Measurements from ENCODE around the gene HPCAL1.

DNA sequence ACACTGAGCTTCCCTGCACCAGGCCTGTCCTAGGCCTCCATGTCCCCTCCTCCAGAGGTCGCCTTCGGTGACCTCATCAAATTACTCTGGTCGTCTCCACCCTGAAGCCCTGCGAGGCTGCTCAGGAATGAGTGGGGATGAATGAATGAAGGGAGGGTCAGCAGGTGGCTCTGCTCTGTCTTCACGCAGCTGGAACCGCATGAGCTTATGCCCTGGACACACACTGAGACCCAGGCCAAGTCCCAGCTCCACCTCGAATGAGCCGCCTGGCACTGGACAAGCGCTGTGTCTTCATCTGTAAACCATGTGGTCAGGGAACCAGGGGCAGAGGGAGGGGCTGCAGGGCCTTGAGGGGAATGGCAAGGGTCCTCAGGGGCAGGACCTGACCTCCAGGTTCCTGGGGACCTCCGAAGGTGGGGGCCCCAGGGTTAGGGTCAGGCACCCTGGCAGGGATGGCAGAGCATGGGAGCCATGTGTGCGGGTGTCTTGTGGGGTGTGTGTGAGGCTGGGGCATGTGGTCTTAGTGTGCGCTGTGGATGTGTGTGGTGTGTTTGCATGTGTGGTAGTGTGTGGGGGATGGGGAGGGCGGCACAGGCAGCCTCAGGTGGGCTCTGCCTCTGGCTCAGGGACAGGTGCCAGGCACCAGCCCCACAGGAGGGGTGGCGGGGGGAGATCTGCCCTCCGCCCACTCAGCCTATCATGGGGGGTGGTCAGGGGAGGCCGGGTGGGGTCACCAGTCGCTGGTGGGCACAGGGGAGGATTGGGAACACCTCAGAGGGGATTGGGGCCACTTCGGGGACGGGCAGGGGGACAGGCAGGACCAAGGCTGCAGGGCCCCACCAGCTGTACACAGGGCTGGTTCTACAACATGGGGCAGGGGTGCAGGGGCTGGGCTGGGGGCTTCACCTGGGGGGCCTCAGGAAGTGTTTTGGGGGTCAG lies 131.5 kb downstream of the HPCAL1 start:
- TF ChIP-seq YY1 (IDR thresholded peaks at IDR 0.05; ENCODE audit: low read depth) (no peak), RAD21 (IDR thresholded peaks at IDR 0.05; ENCODE audit: low read depth) (no peak), EP300 (IDR thresholded peaks at IDR 0.05; ENCODE audit: borderline replicate concordance) (no peak), TAF1 (IDR thresholded peaks at IDR 0.05; ENCODE audit: low read depth) (no peak), CREB1 (IDR thresholded peaks at IDR 0.05; ENCODE audit: low read depth) (no peak), TEAD4 (IDR thresholded peaks at IDR 0.05) (no peak), TCF12 (IDR thresholded peaks at IDR 0.05; ENCODE audit: low read depth) (no peak)
- TF ChIP-seq, protein P1, sequence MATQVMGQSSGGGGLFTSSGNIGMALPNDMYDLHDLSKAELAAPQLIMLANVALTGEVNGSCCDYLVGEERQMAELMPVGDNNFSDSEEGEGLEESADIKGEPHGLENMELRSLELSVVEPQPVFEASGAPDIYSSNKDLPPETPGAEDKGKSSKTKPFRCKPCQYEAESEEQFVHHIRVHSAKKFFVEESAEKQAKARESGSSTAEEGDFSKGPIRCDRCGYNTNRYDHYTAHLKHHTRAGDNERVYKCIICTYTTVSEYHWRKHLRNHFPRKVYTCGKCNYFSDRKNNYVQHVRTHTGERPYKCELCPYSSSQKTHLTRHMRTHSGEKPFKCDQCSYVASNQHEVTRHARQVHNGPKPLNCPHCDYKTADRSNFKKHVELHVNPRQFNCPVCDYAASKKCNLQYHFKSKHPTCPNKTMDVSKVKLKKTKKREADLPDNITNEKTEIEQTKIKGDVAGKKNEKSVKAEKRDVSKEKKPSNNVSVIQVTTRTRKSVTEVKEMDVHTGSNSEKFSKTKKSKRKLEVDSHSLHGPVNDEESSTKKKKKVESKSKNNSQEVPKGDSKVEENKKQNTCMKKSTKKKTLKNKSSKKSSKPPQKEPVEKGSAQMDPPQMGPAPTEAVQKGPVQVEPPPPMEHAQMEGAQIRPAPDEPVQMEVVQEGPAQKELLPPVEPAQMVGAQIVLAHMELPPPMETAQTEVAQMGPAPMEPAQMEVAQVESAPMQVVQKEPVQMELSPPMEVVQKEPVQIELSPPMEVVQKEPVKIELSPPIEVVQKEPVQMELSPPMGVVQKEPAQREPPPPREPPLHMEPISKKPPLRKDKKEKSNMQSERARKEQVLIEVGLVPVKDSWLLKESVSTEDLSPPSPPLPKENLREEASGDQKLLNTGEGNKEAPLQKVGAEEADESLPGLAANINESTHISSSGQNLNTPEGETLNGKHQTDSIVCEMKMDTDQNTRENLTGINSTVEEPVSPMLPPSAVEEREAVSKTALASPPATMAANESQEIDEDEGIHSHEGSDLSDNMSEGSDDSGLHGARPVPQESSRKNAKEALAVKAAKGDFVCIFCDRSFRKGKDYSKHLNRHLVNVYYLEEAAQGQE (IDR thresholded peaks at IDR 0.05; ENCODE audit: low read depth), result no peak
- TF ChIP-seq, protein P2, sequence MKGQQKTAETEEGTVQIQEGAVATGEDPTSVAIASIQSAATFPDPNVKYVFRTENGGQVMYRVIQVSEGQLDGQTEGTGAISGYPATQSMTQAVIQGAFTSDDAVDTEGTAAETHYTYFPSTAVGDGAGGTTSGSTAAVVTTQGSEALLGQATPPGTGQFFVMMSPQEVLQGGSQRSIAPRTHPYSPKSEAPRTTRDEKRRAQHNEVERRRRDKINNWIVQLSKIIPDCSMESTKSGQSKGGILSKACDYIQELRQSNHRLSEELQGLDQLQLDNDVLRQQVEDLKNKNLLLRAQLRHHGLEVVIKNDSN (IDR thresholded peaks at IDR 0.05), result no peak
- TF ChIP-seq, protein P3, sequence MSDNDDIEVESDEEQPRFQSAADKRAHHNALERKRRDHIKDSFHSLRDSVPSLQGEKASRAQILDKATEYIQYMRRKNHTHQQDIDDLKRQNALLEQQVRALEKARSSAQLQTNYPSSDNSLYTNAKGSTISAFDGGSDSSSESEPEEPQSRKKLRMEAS (IDR thresholded peaks at IDR 0.05), result no peak
